Gastrocnemius medialis (tissue), 4 donors: ENCODE results near the gene PGPEP1. TPM values are rescaled to one million over a fixed set of nuclear protein-coding genes. Genes with fewer than 3 reads are reported as not detected.

Source experiments
- ATAC-seq, 2 donors: fragments of 150-250 bp; one replicate each; pipeline ENCODE4 v1.9.1; 2016
- DNase-seq, 2 donors: peaks; one replicate each; pipeline ENCODE4 v3.0.0-alpha.2; 2019
- H3K27ac ChIP-seq, 4 donors: fragments of 200-600 bp; sonication (generic); 1 replicate in 1 of 4; 2 replicates in 3 of 4; pipeline ENCODE4 v1.5.1; 2016 to 2018; ENCODE audit warnings: mild to moderate bottlenecking in 2 of 4, moderate library complexity in 1 of 4
- H3K27me3 ChIP-seq, 3 donors: fragments of 200-600 bp; sonication (generic) in 2 of 3; 1 replicate in 1 of 3; 2 replicates in 2 of 3; pipeline versions ENCODE4 v1.5.1 to v1.6.0; 2016 to 2019; ENCODE audit warnings: mild to moderate bottlenecking in 1 of 3, moderate library complexity in 1 of 3
- H3K36me3 ChIP-seq, 2 donors: fragments of 200-600 bp; sonication (generic) in 1 of 2; one replicate each; pipeline ENCODE4 v1.5.1; 2017 to 2018
- H3K4me1 ChIP-seq, 2 donors: fragments of 200-600 bp; sonication (generic) in 1 of 2; one replicate each; pipeline ENCODE4 v1.5.1; 2016 to 2017; ENCODE audit warnings: mild to moderate bottlenecking in 2 of 2
- H3K4me3 ChIP-seq, 4 donors: fragments of 200-600 bp; sonication (generic) in 3 of 4; 1 replicate in 1 of 4; 2 replicates in 3 of 4; pipeline ENCODE4 v1.5.1; 2016 to 2019; ENCODE audit warnings: mild to moderate bottlenecking in 2 of 4
- H3K9me3 ChIP-seq, 3 donors: fragments of 200-600 bp; sonication (generic) in 2 of 3; 1 replicate in 1 of 3; 2 replicates in 2 of 3; pipeline ENCODE4 v1.5.1; 2016 to 2019
- POLR2A ChIP-seq, 2 donors: fragments of 450-650 bp; IDR thresholded peaks; one replicate each; pipeline ENCODE4 v1.6.1; 2017; ENCODE audit warnings: antibody characterized with exemption in 2 of 2, mild to moderate bottlenecking in 2 of 2, moderate library complexity in 2 of 2
- in situ Hi-C, 4 donors: fragments of 200-750 bp; cut with MboI; loops; one replicate each; pipeline versions ENCODE4 v1.15.0 to v1.8.0; 2017; ENCODE audit warnings: low sequenced_read_pairs in 4 of 4
- intact Hi-C: fragments of 100-400 bp; cut with DNase I; formaldehyde crosslinking; loops from one replicate; pipeline ENCODE4 v1.15.1; 2023; ENCODE audit warnings: low total_unique reads
- total RNA-seq, 4 donors: library from RNA; depleted of rRNA; stranded (reverse); fragments of >200 nt; gene quantifications; one replicate each; pipeline versions ENCODE4 v1.1.0 to v1.2.3, GENCODE V29; 2016
- TF ChIP-seq, protein P1 (sequence below), 5 experiments: fragments of 450-650 bp in 3 of 5; fragments of 200-600 bp in 2 of 5; sonication (generic) in 2 of 5; IDR thresholded peaks in 4 of 5; conservative IDR thresholded peaks in 1 of 5; 1 replicate in 4 of 5; 2 replicates in 1 of 5; pipeline ENCODE4 v1.5.1; 2016 to 2019; ENCODE audit warnings: antibody characterized with exemption in 5 of 5, mild to moderate bottlenecking in 3 of 5, moderate library complexity in 3 of 5

Gene PGPEP1
- total RNA-seq, 4 donors from 2014 or later: 11.7 to 42.3 (median 23.6) TPM

- TF ChIP-seq, protein P1, sequence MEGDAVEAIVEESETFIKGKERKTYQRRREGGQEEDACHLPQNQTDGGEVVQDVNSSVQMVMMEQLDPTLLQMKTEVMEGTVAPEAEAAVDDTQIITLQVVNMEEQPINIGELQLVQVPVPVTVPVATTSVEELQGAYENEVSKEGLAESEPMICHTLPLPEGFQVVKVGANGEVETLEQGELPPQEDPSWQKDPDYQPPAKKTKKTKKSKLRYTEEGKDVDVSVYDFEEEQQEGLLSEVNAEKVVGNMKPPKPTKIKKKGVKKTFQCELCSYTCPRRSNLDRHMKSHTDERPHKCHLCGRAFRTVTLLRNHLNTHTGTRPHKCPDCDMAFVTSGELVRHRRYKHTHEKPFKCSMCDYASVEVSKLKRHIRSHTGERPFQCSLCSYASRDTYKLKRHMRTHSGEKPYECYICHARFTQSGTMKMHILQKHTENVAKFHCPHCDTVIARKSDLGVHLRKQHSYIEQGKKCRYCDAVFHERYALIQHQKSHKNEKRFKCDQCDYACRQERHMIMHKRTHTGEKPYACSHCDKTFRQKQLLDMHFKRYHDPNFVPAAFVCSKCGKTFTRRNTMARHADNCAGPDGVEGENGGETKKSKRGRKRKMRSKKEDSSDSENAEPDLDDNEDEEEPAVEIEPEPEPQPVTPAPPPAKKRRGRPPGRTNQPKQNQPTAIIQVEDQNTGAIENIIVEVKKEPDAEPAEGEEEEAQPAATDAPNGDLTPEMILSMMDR (IDR thresholded peaks at IDR 0.05 in 4 of 5, conservative IDR thresholded peaks at IDR 0.05 in 1 of 5): no peak
- TF ChIP-seq POLR2A (IDR thresholded peaks at IDR 0.05): no peak
- ATAC-seq (peak; percentile 4 to 17), DNase-seq (peak in 1 of 2 donors; percentile 56)
- H3K9me3 ChIP-seq: no peaks in the 10 kb centered on the region
- peak overlapping the region; percentile 24 to 35 (median 29) for H3K4me3 ChIP-seq
- in situ Hi-C loops: loop anchor here in 2 of 4 donors (25.0 kb wide), 1 partner anchor 153 kb away; the partner anchor contains the start of gene IQCN (in 2 of the 2)
- peaks cover 18 to 38% of the 10 kb centered on the region in 2 donors for H3K4me1 ChIP-seq
- H3K27me3 ChIP-seq: peaks cover 20 to 26% (median 21%) of the 10 kb centered on the region in 3 donors
- H3K36me3 ChIP-seq: no peaks in the 10 kb centered on the region
- intact Hi-C loops: loop anchor here (10.0 kb wide), 1 partner anchor 211 kb away; the partner anchor contains the start of gene RAB3A
- peak overlapping the region; percentile 83 to 92 (median 84) for H3K27ac ChIP-seq
These were observed 74.9 kb downstream of the PGPEP1 start for GRCh38 chr19:18415178-18415867.

DNA sequence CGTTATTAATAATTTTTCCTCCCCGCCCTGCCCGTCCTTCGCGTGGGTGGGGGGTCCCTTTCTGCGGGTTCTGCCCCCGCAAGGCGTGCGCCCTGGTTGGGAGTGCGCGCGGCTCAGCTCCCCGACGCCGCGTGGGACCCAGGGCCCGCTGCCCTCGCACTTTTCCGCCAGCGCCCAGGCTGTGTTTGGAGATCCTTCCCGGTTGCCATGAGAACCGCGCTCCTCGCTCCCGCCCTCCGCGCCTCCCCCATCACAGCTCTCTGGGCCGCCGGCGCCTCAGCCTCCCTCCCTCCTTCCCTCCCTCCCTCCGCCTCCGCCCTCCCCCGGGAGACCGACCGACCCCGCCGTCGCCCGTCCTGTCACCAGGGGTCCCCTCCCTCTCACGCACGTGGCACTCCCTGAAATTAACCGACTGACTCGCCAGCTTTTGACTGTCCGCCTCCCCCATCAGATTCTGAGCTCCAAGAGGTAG lies 76.4 kb downstream of the PGPEP1 start:
- H3K27ac ChIP-seq: peak overlapping the region; percentile 83 to 92 (median 84)
- TF ChIP-seq, protein P1 (IDR thresholded peaks at IDR 0.05 in 4 of 5, conservative IDR thresholded peaks at IDR 0.05 in 1 of 5): no peak
- TF ChIP-seq POLR2A (IDR thresholded peaks at IDR 0.05): no peak
- no peaks in the 10 kb centered on the region for H3K9me3 ChIP-seq
- H3K4me3 ChIP-seq: peak overlapping the region; percentile 41 to 62 (median 51)
- H3K27me3 ChIP-seq: peaks cover 20 to 26% (median 21%) of the 10 kb centered on the region in 3 donors
- in situ Hi-C loops (loop anchor here in 2 of 4 donors (25.0 kb wide), 1 partner anchor 155 kb away; the partner anchor contains the start of gene IQCN (in 2 of the 2)), intact Hi-C loops (loop anchor here (10.0 kb wide), 1 partner anchor 212 kb away; the partner anchor contains the start of gene RAB3A)
- H3K36me3 ChIP-seq: no peaks in the 10 kb centered on the region
- ATAC-seq: peak; percentile 15 to 34
- H3K4me1 ChIP-seq: peaks cover 18 to 51% of the 10 kb centered on the region in 2 donors
- peak; percentile 69 to 71 for DNase-seq

GRCh38 chr19:18417250-18418028 lies 77.0 kb downstream of the PGPEP1 start:
- H3K27me3 ChIP-seq: peaks cover 20 to 26% (median 21%) of the 10 kb centered on the region in 3 donors
- H3K36me3 ChIP-seq: no peaks in the 10 kb centered on the region
- no peaks in the 10 kb centered on the region for H3K9me3 ChIP-seq
- peak in 1 of 2 donors; percentile 10 for ATAC-seq
- in situ Hi-C loops: loop anchor here in 2 of 4 donors (25.0 kb wide), 1 partner anchor 155 kb away; the partner anchor contains the start of gene IQCN (in 2 of the 2)
- TF ChIP-seq, protein P1 (IDR thresholded peaks at IDR 0.05 in 4 of 5, conservative IDR thresholded peaks at IDR 0.05 in 1 of 5): no peak
- peak; percentile 42 to 53 for TF ChIP-seq POLR2A (IDR thresholded peaks at IDR 0.05)
- H3K4me1 ChIP-seq: peaks cover 18 to 51% of the 10 kb centered on the region in 2 donors
- H3K4me3 ChIP-seq: peak overlapping the region; percentile 41 to 62 (median 51)
- peak overlapping the region; percentile 83 to 92 (median 84) for H3K27ac ChIP-seq
- peak in 1 of 2 donors; percentile 54 for DNase-seq
- intact Hi-C loops: loop anchor here (10.0 kb wide), 1 partner anchor 213 kb away; the partner anchor contains the start of gene RAB3A

DNA sequence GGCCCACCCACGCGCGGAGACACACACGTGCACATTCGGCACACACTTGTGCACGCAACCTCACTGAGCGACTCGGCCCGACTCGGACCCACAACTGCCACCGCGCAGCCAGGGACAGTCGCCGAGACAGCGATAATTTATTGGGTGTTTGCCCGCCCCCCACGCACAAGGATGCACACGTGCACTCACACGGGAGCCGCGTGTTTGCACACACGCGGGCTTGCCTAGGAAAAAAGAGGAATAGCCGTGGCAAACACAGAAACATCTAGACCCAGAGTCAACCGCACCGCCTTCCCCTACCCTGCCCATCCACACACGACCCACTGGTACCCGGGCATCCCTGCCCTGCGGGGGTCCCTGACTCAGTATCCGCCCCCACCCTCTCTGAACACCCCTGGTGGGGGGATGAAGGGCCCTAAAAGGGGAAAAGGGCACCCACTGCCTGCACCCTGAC lies 77.7 kb downstream of the PGPEP1 start:
- in situ Hi-C loops: loop anchor here in 2 of 4 donors (25.0 kb wide), 1 partner anchor 156 kb away; the partner anchor contains the start of gene IQCN (in 2 of the 2)
- H3K4me3 ChIP-seq: peak overlapping the region; percentile 47 to 69 (median 62)
- no peaks in the 10 kb centered on the region for H3K36me3 ChIP-seq
- ATAC-seq (no peak), DNase-seq (no peak)
- H3K9me3 ChIP-seq: no peaks in the 10 kb centered on the region
- H3K4me1 ChIP-seq: peaks cover 18 to 52% of the 10 kb centered on the region in 2 donors
- intact Hi-C loops: loop anchor here (10.0 kb wide), 1 partner anchor 213 kb away; the partner anchor contains the start of gene RAB3A
- H3K27ac ChIP-seq: peak overlapping the region; percentile 83 to 92 (median 84)
- peaks cover 20 to 26% (median 21%) of the 10 kb centered on the region in 3 donors for H3K27me3 ChIP-seq
- TF ChIP-seq, protein P1 (IDR thresholded peaks at IDR 0.05 in 4 of 5, conservative IDR thresholded peaks at IDR 0.05 in 1 of 5): no peak
- TF ChIP-seq POLR2A (IDR thresholded peaks at IDR 0.05): no peak
